ENCODE results near the gene GJA3. TPM values are rescaled to one million over a fixed set of nuclear protein-coding genes. Genes with fewer than 3 reads are reported as not detected.
A peak's percentile ranks its signal among the peaks of the same experiment; 100 is the strongest.

GJA3 gene
- total RNA-seq, 1 experiment from 2014 or later = 0.92 TPM

- no peaks in the 10 kb centered on the region; a peak in 1 of 4 replicates for H3K4me1 Mint-ChIP-seq
- no peak overlapping the region for H3K4me3 Mint-ChIP-seq
- H3K27me3 Mint-ChIP-seq (ENCODE audit: low read depth) = peaks cover 3% of the 10 kb centered on the region; the same call in 1 of the 2 replicates
- no peak overlapping the region for H2BK15ac ChIP-seq (ENCODE audit: low read depth, low read length)
- no peak overlapping the region for H3K27ac ChIP-seq (ENCODE audit: insufficient read length, low read depth, low read length)
- H4K91ac ChIP-seq (ENCODE audit: insufficient read length, low read depth, low read length) = no peak overlapping the region
- no peak overlapping the region for H4K5ac ChIP-seq (ENCODE audit: insufficient read length, low read depth, low read length)
- no CpG with 5 or more reads among the region's 11 CpGs for WGBS (ENCODE audit: extremely low coverage, insufficient read length, low lambda C conversion rate)
- H3K9me3 Mint-ChIP-seq = peaks cover 0 to 9% of the 10 kb centered on the region in 2 experiments; a peak in 4 of 5 replicates
- no peaks in the 10 kb centered on the region for H3K23me2 ChIP-seq (ENCODE audit: insufficient read length, low read depth, low read length, poor library complexity, severe bottlenecking)
- H3K56ac ChIP-seq (ENCODE audit: insufficient read length, low read depth, low read length) = no peak overlapping the region
- no peaks in the 10 kb centered on the region for H3K27me3 ChIP-seq (ENCODE audit: insufficient read depth, low read length)
- DNase-seq = no peak
- no peak overlapping the region; a peak in 1 of 7 replicates for H3K27ac Mint-ChIP-seq
- no peak overlapping the region for H3K4me2 ChIP-seq (ENCODE audit: insufficient read depth, insufficient read length, low read length)
- H2BK12ac ChIP-seq (ENCODE audit: insufficient read length, low read depth, low read length) = no peak overlapping the region
- no peak overlapping the region for H2AK5ac ChIP-seq (ENCODE audit: insufficient read length, low read length)
- H3K36me3 Mint-ChIP-seq (ENCODE audit: insufficient read depth in 1 of 3, low read depth in 3 of 3) = peaks cover 1 to 5% (median 3%) of the 10 kb centered on the region in 3 experiments; a peak in 3 of 7 replicates
- peaks cover 6% of the 10 kb centered on the region for H4K20me1 ChIP-seq (ENCODE audit: control insufficient read depth, insufficient read depth, insufficient read length)
- no peak overlapping the region for H3K14ac ChIP-seq (ENCODE audit: insufficient read depth, low read length)
- no peak overlapping the region for H3T11ph ChIP-seq (ENCODE audit: low read length)
- H2BK5ac ChIP-seq (ENCODE audit: insufficient read length, low read length) = no peak overlapping the region
- no peak overlapping the region for H3K9ac ChIP-seq (ENCODE audit: extremely low read depth, insufficient read length, low read length)
- TF ChIP-seq, protein P1, sequence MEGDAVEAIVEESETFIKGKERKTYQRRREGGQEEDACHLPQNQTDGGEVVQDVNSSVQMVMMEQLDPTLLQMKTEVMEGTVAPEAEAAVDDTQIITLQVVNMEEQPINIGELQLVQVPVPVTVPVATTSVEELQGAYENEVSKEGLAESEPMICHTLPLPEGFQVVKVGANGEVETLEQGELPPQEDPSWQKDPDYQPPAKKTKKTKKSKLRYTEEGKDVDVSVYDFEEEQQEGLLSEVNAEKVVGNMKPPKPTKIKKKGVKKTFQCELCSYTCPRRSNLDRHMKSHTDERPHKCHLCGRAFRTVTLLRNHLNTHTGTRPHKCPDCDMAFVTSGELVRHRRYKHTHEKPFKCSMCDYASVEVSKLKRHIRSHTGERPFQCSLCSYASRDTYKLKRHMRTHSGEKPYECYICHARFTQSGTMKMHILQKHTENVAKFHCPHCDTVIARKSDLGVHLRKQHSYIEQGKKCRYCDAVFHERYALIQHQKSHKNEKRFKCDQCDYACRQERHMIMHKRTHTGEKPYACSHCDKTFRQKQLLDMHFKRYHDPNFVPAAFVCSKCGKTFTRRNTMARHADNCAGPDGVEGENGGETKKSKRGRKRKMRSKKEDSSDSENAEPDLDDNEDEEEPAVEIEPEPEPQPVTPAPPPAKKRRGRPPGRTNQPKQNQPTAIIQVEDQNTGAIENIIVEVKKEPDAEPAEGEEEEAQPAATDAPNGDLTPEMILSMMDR (conservative IDR thresholded peaks at IDR 0.05) = 0 out of 3 replicates have a peak, but pooled peaks have one; percentile 22
- no peak overlapping the region for H3K23ac ChIP-seq (ENCODE audit: insufficient read length, low read depth, low read length)
- no peaks in the 10 kb centered on the region for H3K9me3 ChIP-seq (ENCODE audit: control insufficient read depth, low read depth, low read length)
- no peak overlapping the region for H2BK120ac ChIP-seq (ENCODE audit: low read depth, low read length, poor library complexity, severe bottlenecking)
- H4K8ac ChIP-seq (replicated peaks; ENCODE audit: insufficient read length, low read depth, low read length) = no peak overlapping the region
- no peaks in the 10 kb centered on the region for H3K79me2 ChIP-seq (ENCODE audit: insufficient read depth, low read length)
- H2AFZ ChIP-seq (ENCODE audit: low read length) = no peak overlapping the region
- H3K4me1 ChIP-seq (ENCODE audit: insufficient read depth, low read length) = no peaks in the 10 kb centered on the region
- no peaks in the 10 kb centered on the region for H3K79me1 ChIP-seq (ENCODE audit: insufficient read depth, low read depth, low read length, poor library complexity, severe bottlenecking)
- no peak overlapping the region for H3K4ac ChIP-seq (ENCODE audit: low read depth, low read length)
- no peak overlapping the region for H3K18ac ChIP-seq (ENCODE audit: insufficient read length, low read depth, low read length)
- no peak overlapping the region for H2BK20ac ChIP-seq (ENCODE audit: low read depth, low read length, poor library complexity, severe bottlenecking)
Measured at GRCh38 chr13:20206065-20206697, 45.3 kb upstream of the GJA3 start.
